Tibial nerve (tissue), 4 donors: ENCODE measurements around the gene DCAF15. TPM values are rescaled to one million over a fixed set of nuclear protein-coding genes. Genes with fewer than 3 reads are reported as not detected.
"Not testable (repeated sequence)": the region's sequence is repeated elsewhere in the genome, so short reads cannot be mapped to it uniquely, and the experiment has no call there.

Source experiments
- DNase-seq, 2 donors: peaks; one replicate each; pipeline ENCODE4 v3.0.0-alpha.2; 2019; ENCODE audit warnings: low spot score in 2 of 2
- H3K27ac ChIP-seq, 4 donors: fragments of 200-600 bp; sonication (generic) in 3 of 4; one replicate each; pipeline ENCODE4 v1.5.1; 2017 to 2019; ENCODE audit warnings: mild to moderate bottlenecking in 1 of 4
- H3K27me3 ChIP-seq, 2 donors: fragments of 200-600 bp; sonication (generic) in 1 of 2; one replicate each; pipeline versions ENCODE4 v1.5.1 to v1.6.0; 2017 to 2019
- H3K36me3 ChIP-seq, 3 donors: fragments of 200-600 bp; sonication (generic); one replicate each; pipeline ENCODE4 v1.5.1; 2018 to 2019
- H3K4me1 ChIP-seq, 4 donors: fragments of 200-600 bp; sonication (generic) in 3 of 4; one replicate each; pipeline ENCODE4 v1.5.1; 2017 to 2019
- H3K4me3 ChIP-seq, 4 donors: fragments of 200-600 bp; sonication (generic) in 3 of 4; one replicate each; pipeline ENCODE4 v1.5.1; 2017 to 2019; ENCODE audit warnings: mild to moderate bottlenecking in 1 of 4, moderate library complexity in 1 of 4
- H3K9me3 ChIP-seq, 4 donors: fragments of 200-600 bp; sonication (generic) in 3 of 4; one replicate each; pipeline ENCODE4 v1.5.1; 2017 to 2019
- CTCF ChIP-seq, 5 experiments: fragments of 200-600 bp in 3 of 5; fragments of 450-650 bp in 2 of 5; sonication (generic) in 3 of 5; IDR thresholded peaks; one replicate each; pipeline ENCODE4 v1.5.1; 2016 to 2019; ENCODE audit warnings: antibody characterized with exemption in 5 of 5, mild to moderate bottlenecking in 3 of 5, moderate library complexity in 2 of 5
- EP300 ChIP-seq, 2 donors: sonication (generic); formaldehyde crosslinking; IDR thresholded peaks; one replicate each; pipeline ENCODE4 v1.6.1; 2017; ENCODE audit warnings: antibody characterized with exemption in 2 of 2, mild to moderate bottlenecking in 1 of 2
- POLR2A ChIP-seq, 2 donors: fragments of 450-650 bp; IDR thresholded peaks; one replicate each; pipeline ENCODE4 v1.6.1; 2017; ENCODE audit warnings: antibody characterized with exemption in 2 of 2, mild to moderate bottlenecking in 2 of 2, moderate library complexity in 2 of 2
- WGBS, 2 donors: methylation state at CpG; one replicate each; pipeline ENCODE4 v1.1.5; 2018; 5-methylcytosine and 5-hydroxymethylcytosine counted together
- total RNA-seq, 4 donors: library from RNA; depleted of rRNA; stranded (reverse); fragments of >200 nt; gene quantifications; one replicate each; pipeline ENCODE4 v1.1.0, GENCODE V29; 2016

DCAF15 gene
- total RNA-seq, 4 donors from 2014 or later: 14.3 to 31.5 (median 19.3) TPM

GRCh38 chr19:13963603-13964105, 11.3 kb downstream of the DCAF15 start:
- 86 to 90% methylated on average over 22 to 48 of the region's 48 CpGs for WGBS, 2 donors
- peaks cover 0 to 99% (median 19%) of the 10 kb centered on the region in 3 donors for H3K36me3 ChIP-seq
- no peak for DNase-seq
- H3K4me1 ChIP-seq: peaks cover 0 to 12% (median 0%) of the 10 kb centered on the region in 4 donors
- TF ChIP-seq POLR2A (IDR thresholded peaks at IDR 0.05): no peak
- no peak for TF ChIP-seq EP300 (IDR thresholded peaks at IDR 0.05)
- TF ChIP-seq CTCF (IDR thresholded peaks at IDR 0.05): no peak
- H3K27me3 ChIP-seq: no peaks in the 10 kb centered on the region
- H3K4me3 ChIP-seq: no peak overlapping the region
- no peaks in the 10 kb centered on the region for H3K9me3 ChIP-seq
- no peak overlapping the region for H3K27ac ChIP-seq

DNA sequence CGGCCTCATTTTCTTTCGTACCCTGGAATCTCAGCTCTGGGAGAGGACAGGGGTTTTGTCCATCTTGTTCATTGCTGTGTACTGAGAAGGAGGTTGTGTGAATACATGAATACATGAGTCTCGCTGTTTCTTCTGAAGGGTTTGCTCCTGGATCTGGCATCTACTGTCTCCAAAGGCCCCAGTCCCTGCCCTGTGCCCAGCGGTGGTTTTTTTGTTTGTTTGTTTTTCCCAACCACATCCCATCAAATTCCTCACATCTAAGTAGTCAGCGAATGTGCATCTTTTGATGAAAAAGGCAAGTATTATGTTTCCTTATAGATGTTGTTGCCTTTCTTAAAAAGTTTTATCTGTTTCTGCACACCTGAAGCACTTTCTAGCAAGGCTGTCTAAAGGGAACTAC, 12.5 kb downstream of the DCAF15 start:
- 77 to 81% methylated on average over 5 of the region's 5 CpGs for WGBS, 2 donors
- H3K9me3 ChIP-seq: no peaks in the 10 kb centered on the region

GRCh38 chr19:13965377-13965896, 13.1 kb downstream of the DCAF15 start:
- Histone ChIP-seq H3K36me3 (peaks cover 0 to 99% (median 30%) of the 10 kb centered on the region in 3 donors), H3K4me3 (no peak overlapping the region), H3K27me3 (no peaks in the 10 kb centered on the region), H3K4me1 (peaks cover 0 to 12% (median 0%) of the 10 kb centered on the region in 4 donors), H3K9me3 (no peaks in the 10 kb centered on the region), H3K27ac (no peak overlapping the region)
- 84 to 87% methylated on average over 15 to 21 of the region's 24 CpGs for WGBS, 2 donors
- no peak for DNase-seq
- TF ChIP-seq EP300 (IDR thresholded peaks at IDR 0.05) (no peak), CTCF (IDR thresholded peaks at IDR 0.05) (no peak), POLR2A (IDR thresholded peaks at IDR 0.05) (no peak)

More for the DNA sequence above, 12.5 kb downstream of the DCAF15 start:
- no peak overlapping the region for H3K4me3 ChIP-seq
- no peak overlapping the region for H3K27ac ChIP-seq
- no peaks in the 10 kb centered on the region for H3K27me3 ChIP-seq
- TF ChIP-seq CTCF (IDR thresholded peaks at IDR 0.05) (no peak), POLR2A (IDR thresholded peaks at IDR 0.05) (no peak), EP300 (IDR thresholded peaks at IDR 0.05) (no peak)
- peaks cover 0 to 99% (median 26%) of the 10 kb centered on the region in 3 donors for H3K36me3 ChIP-seq
- DNase-seq: no peak
- peaks cover 0 to 12% (median 0%) of the 10 kb centered on the region in 4 donors for H3K4me1 ChIP-seq

DNA sequence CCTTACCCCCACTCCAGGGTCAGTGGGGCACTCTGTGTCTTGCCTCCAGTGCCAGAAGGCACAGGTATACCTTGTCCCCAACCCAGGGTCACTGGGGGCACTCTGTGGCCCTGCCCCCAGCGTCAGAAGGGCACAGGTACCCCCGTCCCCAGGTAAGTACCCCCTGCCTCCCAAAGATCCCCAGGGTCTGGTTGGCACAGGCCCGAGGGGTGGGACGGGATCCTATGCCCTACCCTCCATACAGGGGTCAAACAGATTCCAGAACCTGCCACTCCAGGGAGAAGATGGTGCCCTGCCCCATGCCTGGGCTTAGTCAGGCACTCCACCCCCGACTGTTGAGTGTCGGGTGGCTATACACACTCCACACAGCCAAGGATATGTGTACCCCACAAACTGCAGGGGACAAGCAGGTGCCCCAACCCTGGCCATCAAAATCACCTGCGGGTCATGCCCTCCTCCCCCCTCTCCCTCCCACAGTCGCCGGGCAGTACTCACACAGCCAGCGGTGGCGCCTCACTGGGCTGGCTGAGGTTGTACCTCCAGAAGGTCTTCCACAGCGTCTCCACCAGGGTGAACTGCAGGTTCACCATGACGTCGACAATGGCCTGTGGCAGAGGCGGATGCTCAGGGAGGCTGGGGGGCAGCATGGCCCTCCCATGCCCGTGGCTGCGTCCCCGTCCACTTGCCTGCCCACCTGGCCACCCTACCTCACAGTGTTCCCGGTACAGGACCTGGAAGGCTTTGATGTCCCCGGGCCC, 13.8 kb downstream of the DCAF15 start:
- TF ChIP-seq EP300 (IDR thresholded peaks at IDR 0.05) (no peak), POLR2A (IDR thresholded peaks at IDR 0.05) (no peak), CTCF (IDR thresholded peaks at IDR 0.05) (no peak)
- WGBS, 2 donors: 90 to 92% methylated on average over 14 to 20 of the region's 20 CpGs
- peaks cover 0 to 12% (median 0%) of the 10 kb centered on the region in 4 donors for H3K4me1 ChIP-seq
- no peaks in the 10 kb centered on the region for H3K27me3 ChIP-seq
- no peak for DNase-seq
- no peak overlapping the region for H3K27ac ChIP-seq
- peaks cover 0 to 99% (median 30%) of the 10 kb centered on the region in 3 donors for H3K36me3 ChIP-seq
- no peak overlapping the region for H3K4me3 ChIP-seq
- H3K9me3 ChIP-seq: no peaks in the 10 kb centered on the region

GRCh38 chr19:13966684-13967128, 14.4 kb downstream of the DCAF15 start:
- TF ChIP-seq EP300 (IDR thresholded peaks at IDR 0.05) (no peak), CTCF (IDR thresholded peaks at IDR 0.05) (no peak), POLR2A (IDR thresholded peaks at IDR 0.05) (no peak)
- H3K36me3 ChIP-seq: peaks cover 0 to 99% (median 30%) of the 10 kb centered on the region in 3 donors
- H3K9me3 ChIP-seq: no peaks in the 10 kb centered on the region
- H3K27ac ChIP-seq: no peak overlapping the region
- DNase-seq: no peak
- 87 to 96% methylated on average over 7 to 13 of the region's 14 CpGs for WGBS, 2 donors
- peaks cover 0 to 10% (median 0%) of the 10 kb centered on the region in 4 donors for H3K4me1 ChIP-seq
- no peak overlapping the region for H3K4me3 ChIP-seq
- no peaks in the 10 kb centered on the region for H3K27me3 ChIP-seq

- DNase-seq, H3K4me3 ChIP-seq, H3K9me3 ChIP-seq, H3K4me1 ChIP-seq, H3K27me3 ChIP-seq, H3K27ac ChIP-seq: not testable (repeated sequence)
- peaks cover 0 to 99% (median 30%) of the 10 kb centered on the region in 3 donors for H3K36me3 ChIP-seq
- WGBS, 2 donors: 92 to 93% methylated on average over 8 of the region's 8 CpGs
These were observed 14.9 kb downstream of the DCAF15 start for GRCh38 chr19:13967206-13967605.
